Osteoblast (primary cell): ENCODE results near the gene TBX2. TPM values are rescaled to one million over a fixed set of nuclear protein-coding genes. Genes with fewer than 3 reads are reported as not detected.

Source experiments
- DNase-seq: peaks from one replicate; pipeline ENCODE4 v3.0.0; 2011; ENCODE audit warnings: low spot score, mixed read lengths; ENCODE audit not compliant: insufficient read length; ENCODE audit errors: missing footprints
- H2AFZ ChIP-seq: 2 replicates; pipeline ENCODE4 v1.6.0; 2011; ENCODE audit warnings: mild to moderate bottlenecking, low read length
- H3K27ac ChIP-seq: 2 replicates; pipeline ENCODE4 v1.5.1; 2011; ENCODE audit warnings: mild to moderate bottlenecking, low read depth, low read length, moderate library complexity
- H3K27me3 ChIP-seq: 2 replicates; pipeline ENCODE4 v1.6.0; 2012; ENCODE audit warnings: mild to moderate bottlenecking, control low read depth, inconsistent platforms, low read length, moderate library complexity; ENCODE audit not compliant: insufficient read depth
- H3K36me3 ChIP-seq: 2 replicates; pipeline ENCODE4 v1.5.1; 2011; ENCODE audit warnings: mild to moderate bottlenecking, low read length, control low read depth, moderate library complexity; ENCODE audit not compliant: insufficient read depth
- H3K4me1 ChIP-seq: 2 replicates; pipeline ENCODE4 v1.5.1; 2011; ENCODE audit warnings: mild to moderate bottlenecking, low read length, control low read depth, moderate library complexity; ENCODE audit not compliant: insufficient read depth
- H3K4me2 ChIP-seq: 2 replicates; pipeline ENCODE4 v1.6.0; 2011; ENCODE audit warnings: mild to moderate bottlenecking, low read length; ENCODE audit not compliant: insufficient read depth
- H3K4me3 ChIP-seq: fragments of 200-600 bp; sonication (generic); 3 replicates; pipeline ENCODE4 v1.5.1; 2012; ENCODE audit warnings: mild to moderate bottlenecking, low read length, inconsistent platforms; ENCODE audit not compliant: insufficient read depth
- H3K79me2 ChIP-seq: 2 replicates; pipeline ENCODE4 v1.6.0; 2012; ENCODE audit warnings: mild to moderate bottlenecking, low read length, control low read depth, inconsistent platforms; ENCODE audit not compliant: insufficient read depth
- H3K9me3 ChIP-seq: 2 replicates; pipeline ENCODE4 v1.5.1; 2011; ENCODE audit warnings: low read depth, low read length, control low read depth
- H4K20me1 ChIP-seq: 2 replicates; pipeline ENCODE4 v1.6.0; 2012; ENCODE audit warnings: mild to moderate bottlenecking, low read length, control low read depth; ENCODE audit not compliant: insufficient read depth
- CTCF ChIP-seq: IDR thresholded peaks from 2 replicates; pipeline ENCODE4 v1.5.1; 2011; ENCODE audit warnings: mild to moderate bottlenecking, low read depth, low read length, moderate library complexity; ENCODE audit errors: extremely low read depth
- total RNA-seq: library from RNA; depleted of rRNA; stranded (reverse); fragments of >200 nt; gene quantifications from 2 replicates; pipeline ENCODE4 v1.2.3, GENCODE V29; 2012

Gene TBX2
- total RNA-seq, 1 donor, result 11.6 TPM

- peak overlapping the region; percentile 26 for H2AFZ ChIP-seq
- H3K4me1 ChIP-seq, result peaks cover 15% of the 10 kb centered on the region
- no peaks in the 10 kb centered on the region for H4K20me1 ChIP-seq
- H3K27me3 ChIP-seq, result no peaks in the 10 kb centered on the region
- DNase-seq, result no peak
- no peak for TF ChIP-seq CTCF
- no peak overlapping the region for H3K4me3 ChIP-seq
- H3K4me2 ChIP-seq, result no peak overlapping the region
- peaks cover 14% of the 10 kb centered on the region for H3K79me2 ChIP-seq
- no peaks in the 10 kb centered on the region for H3K9me3 ChIP-seq
- H3K27ac ChIP-seq, result peak overlapping the region; percentile 9
- H3K36me3 ChIP-seq, result no peaks in the 10 kb centered on the region
Observed at GRCh38 chr17:61390479-61390791, 9.2 kb upstream of the TBX2 start.

GRCh38 chr17:61391595-61392291, 7.9 kb upstream of the TBX2 start:
- Histone ChIP-seq H3K4me3 (no peak overlapping the region), H3K4me2 (no peak overlapping the region), H4K20me1 (no peaks in the 10 kb centered on the region), H3K36me3 (no peaks in the 10 kb centered on the region), H3K27ac (no peak overlapping the region), H3K4me1 (peaks cover 17% of the 10 kb centered on the region), H2AFZ (no peak overlapping the region), H3K27me3 (no peaks in the 10 kb centered on the region), H3K79me2 (peaks cover 26% of the 10 kb centered on the region), H3K9me3 (no peaks in the 10 kb centered on the region)
- DNase-seq, result no peak
- TF ChIP-seq CTCF, result no peak

GRCh38 chr17:61392679-61393078, 7.0 kb upstream of the TBX2 start:
- H3K4me2 ChIP-seq, result no peak overlapping the region
- DNase-seq, result no peak
- H4K20me1 ChIP-seq, result no peaks in the 10 kb centered on the region
- TF ChIP-seq CTCF, result no peak
- no peak overlapping the region for H3K4me3 ChIP-seq
- H3K27me3 ChIP-seq, result no peaks in the 10 kb centered on the region
- peaks cover 21% of the 10 kb centered on the region for H3K4me1 ChIP-seq
- H3K79me2 ChIP-seq, result peaks cover 35% of the 10 kb centered on the region
- no peaks in the 10 kb centered on the region for H3K36me3 ChIP-seq
- H3K27ac ChIP-seq, result no peak overlapping the region
- H3K9me3 ChIP-seq, result no peaks in the 10 kb centered on the region
- H2AFZ ChIP-seq, result no peak overlapping the region

GRCh38 chr17:61393550-61393903, 6.1 kb upstream of the TBX2 start:
- TF ChIP-seq CTCF, result peak; percentile 42
- Histone ChIP-seq H3K36me3 (no peaks in the 10 kb centered on the region), H4K20me1 (no peaks in the 10 kb centered on the region), H3K4me2 (no peak overlapping the region), H2AFZ (no peak overlapping the region), H3K9me3 (no peaks in the 10 kb centered on the region), H3K4me3 (no peak overlapping the region), H3K27me3 (no peaks in the 10 kb centered on the region), H3K4me1 (peaks cover 27% of the 10 kb centered on the region), H3K27ac (peak overlapping the region; percentile 17), H3K79me2 (peaks cover 44% of the 10 kb centered on the region)
- no peak for DNase-seq
